Coronary artery (tissue), 2 donors: ENCODE data around the gene CSTF2.

Experiments
- DNase-seq: peaks from one replicate; pipeline ENCODE4 v3.0.0-alpha.2; 2017; ENCODE audit warnings: low spot score
- H3K27ac ChIP-seq, 2 donors: fragments of 200-600 bp; sonication (generic); one replicate each; pipeline ENCODE4 v1.5.1; 2016 to 2019
- H3K4me3 ChIP-seq: fragments of 200-600 bp; sonication (generic); 2 replicates; pipeline ENCODE4 v1.5.1; 2016; ENCODE audit warnings: mild to moderate bottlenecking, moderate library complexity
- TF ChIP-seq, protein P1 (sequence below): fragments of 200-600 bp; sonication (generic); IDR thresholded peaks from one replicate; pipeline ENCODE4 v1.5.1; 2019; ENCODE audit warnings: antibody characterized with exemption

CSTF2 gene

DNA sequence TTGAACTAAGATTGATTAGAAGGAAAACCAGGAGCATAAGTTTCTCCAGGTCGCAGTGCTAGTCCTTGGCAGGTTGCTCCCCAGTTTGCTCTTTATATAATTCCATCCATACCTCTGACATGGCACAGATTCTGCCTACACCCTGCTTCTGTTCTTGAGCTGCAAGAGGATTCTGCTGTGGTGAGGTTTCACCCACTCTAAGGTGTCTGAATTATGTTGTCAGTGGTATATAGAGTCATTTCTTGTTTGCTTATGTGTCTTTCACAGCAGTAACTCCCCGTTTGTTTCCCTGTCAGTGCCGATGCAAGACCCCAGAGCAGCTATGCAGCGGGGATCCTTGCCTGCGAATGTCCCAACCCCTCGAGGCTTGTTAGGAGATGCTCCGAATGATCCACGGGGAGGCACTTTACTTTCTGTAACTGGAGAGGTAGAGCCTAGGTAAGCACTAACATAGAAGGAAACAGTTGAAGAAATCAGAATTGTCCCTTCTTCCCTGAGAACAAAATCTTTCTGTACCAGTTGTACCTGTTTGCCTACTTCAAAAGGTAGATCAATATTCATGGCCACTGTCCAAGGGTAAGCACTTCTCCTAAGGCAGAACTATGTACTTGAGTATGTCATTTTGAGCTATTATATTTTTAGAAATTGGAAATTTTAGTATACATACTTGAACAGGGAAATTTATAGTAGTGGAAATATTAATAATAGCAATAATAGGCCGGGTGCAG lies 11.2 kb downstream of the CSTF2 start:
- TF ChIP-seq, protein P1, sequence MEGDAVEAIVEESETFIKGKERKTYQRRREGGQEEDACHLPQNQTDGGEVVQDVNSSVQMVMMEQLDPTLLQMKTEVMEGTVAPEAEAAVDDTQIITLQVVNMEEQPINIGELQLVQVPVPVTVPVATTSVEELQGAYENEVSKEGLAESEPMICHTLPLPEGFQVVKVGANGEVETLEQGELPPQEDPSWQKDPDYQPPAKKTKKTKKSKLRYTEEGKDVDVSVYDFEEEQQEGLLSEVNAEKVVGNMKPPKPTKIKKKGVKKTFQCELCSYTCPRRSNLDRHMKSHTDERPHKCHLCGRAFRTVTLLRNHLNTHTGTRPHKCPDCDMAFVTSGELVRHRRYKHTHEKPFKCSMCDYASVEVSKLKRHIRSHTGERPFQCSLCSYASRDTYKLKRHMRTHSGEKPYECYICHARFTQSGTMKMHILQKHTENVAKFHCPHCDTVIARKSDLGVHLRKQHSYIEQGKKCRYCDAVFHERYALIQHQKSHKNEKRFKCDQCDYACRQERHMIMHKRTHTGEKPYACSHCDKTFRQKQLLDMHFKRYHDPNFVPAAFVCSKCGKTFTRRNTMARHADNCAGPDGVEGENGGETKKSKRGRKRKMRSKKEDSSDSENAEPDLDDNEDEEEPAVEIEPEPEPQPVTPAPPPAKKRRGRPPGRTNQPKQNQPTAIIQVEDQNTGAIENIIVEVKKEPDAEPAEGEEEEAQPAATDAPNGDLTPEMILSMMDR = no peak
- Histone ChIP-seq H3K27ac (no peak overlapping the region), H3K4me3 (no peak overlapping the region)
- DNase-seq = no peak

DNA sequence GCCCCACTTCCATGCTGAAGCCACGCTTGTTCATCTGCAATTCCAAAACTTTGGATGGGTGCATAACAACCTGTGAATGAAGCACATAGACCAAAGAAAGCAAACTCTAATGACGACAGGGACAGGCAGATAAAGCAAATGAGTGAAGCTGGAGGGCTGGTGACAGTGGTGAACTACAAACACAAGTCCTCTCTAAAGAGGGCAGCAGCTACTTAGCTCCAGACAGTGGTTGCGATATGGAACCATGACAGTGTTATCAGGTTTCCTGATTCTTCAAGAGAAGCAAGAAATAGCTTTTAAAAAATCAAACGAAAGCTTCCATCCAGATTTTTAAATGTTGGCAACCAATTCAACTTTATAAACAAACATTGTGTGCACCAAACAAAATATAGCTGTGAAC lies 30.1 kb downstream of the CSTF2 start:
- TF ChIP-seq, protein P1 = no peak
- H3K27ac ChIP-seq = no peak overlapping the region
- no peak overlapping the region for H3K4me3 ChIP-seq
- DNase-seq = no peak

DNA sequence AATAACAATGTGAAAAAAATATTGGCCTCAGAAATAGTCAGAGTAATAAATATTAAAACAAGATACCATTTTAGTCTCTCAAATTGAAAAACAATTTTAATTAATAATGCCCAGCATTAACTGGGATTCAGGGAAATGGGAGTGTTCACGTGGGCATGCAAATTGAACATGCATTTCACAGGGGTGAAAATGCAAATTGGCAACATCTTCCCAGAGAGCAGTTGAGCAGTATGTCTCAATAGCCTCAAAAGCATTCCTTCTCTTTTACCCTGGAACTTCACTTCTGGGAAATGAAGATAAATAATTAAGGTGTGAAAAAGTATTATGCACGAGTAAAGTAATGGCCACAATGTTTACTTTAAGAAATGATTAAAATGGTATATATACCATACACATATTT lies 32.6 kb downstream of the CSTF2 start:
- TF ChIP-seq, protein P1 = no peak
- DNase-seq = no peak
- Histone ChIP-seq H3K27ac (no peak overlapping the region), H3K4me3 (no peak overlapping the region)

DNA sequence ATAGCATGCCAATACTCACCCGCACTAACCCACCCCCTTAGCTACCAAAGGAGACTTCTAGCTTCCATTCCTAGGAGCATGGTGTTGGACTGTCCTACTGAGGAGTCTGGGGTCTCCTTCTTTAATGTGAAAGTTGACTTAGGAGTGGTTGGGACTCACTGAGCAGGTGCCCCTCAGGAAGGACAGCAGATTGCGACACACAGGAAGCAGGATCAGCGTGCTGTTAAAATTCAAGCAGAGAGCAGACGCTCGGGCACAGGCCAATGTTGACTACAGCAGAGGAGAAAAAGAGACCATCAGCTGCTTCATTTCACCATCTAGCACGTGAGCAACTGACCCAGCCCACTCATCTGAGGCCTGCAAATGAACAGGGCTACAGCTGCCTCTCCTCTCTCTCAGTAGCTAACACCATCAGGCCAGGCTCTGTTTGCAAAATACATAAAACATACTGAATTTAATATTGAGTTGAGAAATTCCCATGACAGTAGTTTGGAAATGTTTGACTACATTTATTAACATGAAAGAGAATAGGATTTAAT lies 43.2 kb downstream of the CSTF2 start:
- DNase-seq = no peak
- no peak overlapping the region for H3K27ac ChIP-seq
- TF ChIP-seq, protein P1 = no peak
- no peak overlapping the region for H3K4me3 ChIP-seq

DNA sequence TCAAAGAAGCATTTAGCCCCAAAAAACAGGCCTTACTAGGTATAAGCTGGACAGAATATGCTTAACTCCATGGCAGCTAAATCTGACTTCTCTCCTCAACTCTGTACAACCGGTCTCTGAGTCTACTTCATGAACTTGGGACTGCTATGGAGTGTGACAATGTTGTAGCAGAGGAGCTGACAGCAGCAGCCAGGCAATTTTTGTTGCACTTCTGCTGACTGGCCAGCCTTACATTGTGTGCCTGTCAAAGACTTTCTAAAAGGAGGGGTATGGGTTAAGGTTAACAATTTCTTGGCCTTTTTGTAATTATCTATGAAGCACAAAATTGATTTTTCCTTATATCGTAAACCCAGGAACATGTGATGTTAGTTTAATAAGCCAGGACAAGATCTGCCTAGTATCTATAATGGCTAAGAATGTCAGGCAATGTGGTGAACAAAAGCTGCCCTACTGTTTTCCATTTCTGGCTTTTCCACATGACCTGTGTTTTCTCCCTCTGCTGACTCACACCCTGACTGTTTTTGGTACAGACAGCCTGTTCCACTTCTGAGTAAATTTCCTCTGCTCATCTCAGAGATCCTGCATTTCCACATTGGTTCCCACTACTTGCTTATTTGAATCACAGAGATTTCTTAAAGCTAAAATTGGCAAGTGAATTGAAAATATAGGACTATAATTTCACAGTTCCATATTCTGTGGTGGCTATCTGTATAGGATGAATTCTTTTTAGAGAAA lies 44.6 kb downstream of the CSTF2 start:
- no peak for DNase-seq
- TF ChIP-seq, protein P1 = no peak
- Histone ChIP-seq H3K4me3 (no peak overlapping the region), H3K27ac (no peak overlapping the region)

DNA sequence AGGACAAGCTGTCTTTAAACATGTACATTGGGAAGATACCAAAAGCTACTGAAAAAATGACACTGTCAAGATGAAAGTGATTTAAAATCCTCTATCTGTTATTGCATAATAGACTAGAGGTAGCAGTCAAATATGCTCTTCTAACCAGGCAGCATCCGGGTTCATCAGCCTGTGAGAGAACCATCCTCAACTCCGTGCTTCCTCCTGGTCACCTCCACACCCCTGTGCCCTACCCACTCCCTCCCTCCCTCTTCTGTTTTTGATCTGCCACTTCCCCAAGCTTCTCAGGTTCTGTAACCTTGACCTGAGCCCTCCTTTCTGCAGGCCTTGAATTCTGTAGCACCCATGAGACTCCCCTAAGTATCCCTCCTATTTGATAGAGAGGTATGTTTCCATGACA lies 48.1 kb downstream of the CSTF2 start:
- TF ChIP-seq, protein P1 = no peak
- H3K27ac ChIP-seq = no peak overlapping the region
- no peak for DNase-seq
- H3K4me3 ChIP-seq = no peak overlapping the region
